Liver (tissue), 9 donors: Measurements from ENCODE around the gene NEURL1. TPM values are rescaled to one million over a fixed set of nuclear protein-coding genes. Genes with fewer than 3 reads are reported as not detected.

Experiments used
- DNase-seq: peaks from one replicate; pipeline ENCODE4 v3.0.0-alpha.2; 2017; ENCODE audit warnings: low spot score
- H3K27ac ChIP-seq, 2 donors: one replicate each; pipeline ENCODE4 v1.7.0; 2013; ENCODE audit warnings: inconsistent platforms in 2 of 2, low read length in 2 of 2, control low read depth in 1 of 2, low read depth in 1 of 2, mild to moderate bottlenecking in 1 of 2
- H3K27me3 ChIP-seq, 4 donors: one replicate each; pipeline versions ENCODE4 v1.6.1 to v1.7.0; 2013; ENCODE audit warnings: low read length in 3 of 4, inconsistent platforms in 1 of 4, mild to moderate bottlenecking in 1 of 4, moderate library complexity in 1 of 4; ENCODE audit not compliant: control insufficient read depth in 4 of 4, insufficient read depth in 4 of 4
- H3K36me3 ChIP-seq, 4 donors: one replicate each; pipeline versions ENCODE4 v1.6.1 to v1.7.0; 2013; ENCODE audit warnings: low read length in 3 of 4, mild to moderate bottlenecking in 3 of 4, low read depth in 1 of 4, moderate library complexity in 1 of 4; ENCODE audit not compliant: control insufficient read depth in 4 of 4, insufficient read depth in 3 of 4
- H3K4me1 ChIP-seq, 4 donors: one replicate each; pipeline versions ENCODE4 v1.6.1 to v1.7.0; 2013; ENCODE audit warnings: low read length in 3 of 4, mild to moderate bottlenecking in 3 of 4, moderate library complexity in 1 of 4; ENCODE audit not compliant: control insufficient read depth in 4 of 4, insufficient read depth in 4 of 4
- H3K4me3 ChIP-seq, 3 donors: one replicate each; pipeline versions ENCODE4 v1.6.1 to v1.7.0; 2013; ENCODE audit warnings: low read length in 3 of 3, control low read depth in 1 of 3, low read depth in 1 of 3, mild to moderate bottlenecking in 1 of 3
- H3K9ac ChIP-seq, 2 donors: one replicate each; pipeline ENCODE4 v1.7.0; 2013; ENCODE audit warnings: low read length in 2 of 2, mild to moderate bottlenecking in 2 of 2, moderate library complexity in 2 of 2, control low read depth in 1 of 2, low read depth in 1 of 2
- H3K9me3 ChIP-seq, 4 donors: one replicate each; pipeline versions ENCODE4 v1.6.1 to v1.7.0; 2013; ENCODE audit warnings: low read length in 3 of 4; ENCODE audit not compliant: control insufficient read depth in 4 of 4
- ATF3 ChIP-seq: IDR thresholded peaks from 2 replicates; pipeline ENCODE4 v1.6.1; 2016; ENCODE audit warnings: antibody characterized with exemption
- CTCF ChIP-seq: fragments of 150-350 bp; IDR thresholded peaks from 2 replicates; pipeline ENCODE4 v1.5.1; 2017; ENCODE audit warnings: improper control_type of control experiment, low read depth, low read length; ENCODE audit not compliant: missing input control
- EGR1 ChIP-seq, 2 donors: IDR thresholded peaks; 2 replicates each; pipeline ENCODE4 v1.6.1; 2016 to 2018; ENCODE audit warnings: antibody characterized with exemption in 2 of 2, low read depth in 2 of 2
- FOXA1 ChIP-seq: IDR thresholded peaks from 2 replicates; pipeline ENCODE4 v1.6.1; 2016; ENCODE audit warnings: antibody characterized with exemption
- FOXA2 ChIP-seq: IDR thresholded peaks from 2 replicates; pipeline ENCODE4 v1.6.1; 2016; ENCODE audit warnings: antibody characterized with exemption
- HNF4A ChIP-seq, 2 donors: conservative IDR thresholded peaks; 2 replicates each; pipeline ENCODE4 v1.6.1; 2016; ENCODE audit warnings: antibody characterized with exemption in 2 of 2, mild to moderate bottlenecking in 2 of 2
- JUND ChIP-seq, 2 donors: IDR thresholded peaks; 2 replicates each; pipeline ENCODE4 v1.6.1; 2016; ENCODE audit warnings: antibody characterized with exemption in 2 of 2
- MAX ChIP-seq: IDR thresholded peaks from 2 replicates; pipeline ENCODE4 v1.6.1; 2016; ENCODE audit warnings: antibody characterized with exemption
- NR2F2 ChIP-seq: IDR thresholded peaks from 2 replicates; pipeline ENCODE4 v1.6.1; 2016; ENCODE audit warnings: antibody characterized with exemption
- RAD21 ChIP-seq, 2 donors: IDR thresholded peaks; 2 replicates each; pipeline ENCODE4 v1.6.1; 2016; ENCODE audit warnings: antibody characterized with exemption in 2 of 2, mild to moderate bottlenecking in 2 of 2
- REST ChIP-seq: IDR thresholded peaks from 2 replicates; pipeline ENCODE4 v1.6.1; 2016; ENCODE audit warnings: antibody characterized with exemption, mild to moderate bottlenecking
- RXRA ChIP-seq, 2 donors: IDR thresholded peaks; 2 replicates each; pipeline ENCODE4 v1.6.1; 2017 to 2018; ENCODE audit warnings: antibody characterized with exemption in 2 of 2, mild to moderate bottlenecking in 1 of 2
- SP1 ChIP-seq: IDR thresholded peaks from 2 replicates; pipeline ENCODE4 v1.6.1; 2018; ENCODE audit warnings: antibody characterized with exemption, mild to moderate bottlenecking
- TAF1 ChIP-seq: conservative IDR thresholded peaks from 2 replicates; pipeline ENCODE4 v1.6.1; 2016; ENCODE audit warnings: antibody characterized with exemption, mild to moderate bottlenecking
- YY1 ChIP-seq: IDR thresholded peaks from 2 replicates; pipeline ENCODE4 v1.6.1; 2016; ENCODE audit warnings: antibody characterized with exemption, mild to moderate bottlenecking
- ZBTB33 ChIP-seq: IDR thresholded peaks from 2 replicates; pipeline ENCODE4 v1.6.1; 2016; ENCODE audit warnings: antibody characterized with exemption
- WGBS: extraction: QIAGEN DNeasy Blood & Tissue Kit; methylation state at CpG from one replicate; pipeline ENCODE4 v1.1.7; 2013; 5-methylcytosine and 5-hydroxymethylcytosine counted together
- polyA plus RNA-seq, 2 donors: library from polyadenylated mRNA; stranded (reverse) in 1 of 2; unstranded in 1 of 2; fragments of 200-250 nt in 1 of 2; fragments of >200 nt in 1 of 2; fragmentation: Nextera tagmentation in 1 of 2; extraction: Ambion mirVana in 1 of 2; gene quantifications; one replicate each; pipeline versions ENCODE4 v1.2.1 to v1.2.3, GENCODE V29; 2013 to 2015
- total RNA-seq, 2 donors: library from RNA; depleted of rRNA; stranded (reverse); fragments of >200 nt; gene quantifications; one replicate each; pipeline ENCODE4 v1.2.3, GENCODE V29; 2014
- donor health status: healthy.
- donor health status: healthy.
- donor health status: healthy.
- donor health status: healthy.
- donor health status: healthy.

Gene NEURL1
- total and polyA plus RNA-seq, 4 donors, result 0.11 to 3.9 (median 0.74) TPM

- no peaks in the 10 kb centered on the region for H3K9me3 ChIP-seq
- H3K27me3 ChIP-seq, result no peaks in the 10 kb centered on the region
- H3K9ac ChIP-seq, result no peak overlapping the region
- 98% methylated on average over 23 of the region's 23 CpGs for WGBS
- no peak overlapping the region for H3K4me3 ChIP-seq
- TF ChIP-seq RXRA (IDR thresholded peaks at IDR 0.05), result no peak
- no peak for TF ChIP-seq SP1
- no peak for TF ChIP-seq HNF4A (conservative IDR thresholded peaks at IDR 0.05)
- no peak for TF ChIP-seq CTCF
- TF ChIP-seq ATF3, result no peak
- no peak for TF ChIP-seq REST
- TF ChIP-seq FOXA1, result no peak
- no peak for TF ChIP-seq RAD21 (IDR thresholded peaks at IDR 0.05)
- TF ChIP-seq EGR1 (IDR thresholded peaks at IDR 0.05; ENCODE audit: low read depth in 2 of 2), result no peak
- TF ChIP-seq TAF1, result no peak
- no peak for TF ChIP-seq YY1
- TF ChIP-seq FOXA2, result no peak
- no peak for TF ChIP-seq NR2F2
- TF ChIP-seq JUND (IDR thresholded peaks at IDR 0.05), result no peak
- no peak for TF ChIP-seq ZBTB33
- no peak for TF ChIP-seq MAX
- H3K27ac ChIP-seq, result no peak overlapping the region
- peaks cover 0 to 5% (median 2%) of the 10 kb centered on the region in 4 donors for H3K4me1 ChIP-seq
- DNase-seq, result no peak
- H3K36me3 ChIP-seq, result peaks cover 4 to 51% (median 32%) of the 10 kb centered on the region in 4 donors
Measured at GRCh38 chr10:103447187-103447586, 46.3 kb upstream of the NEURL1 start.

GRCh38 chr10:103448746-103449145 lies 44.8 kb upstream of the NEURL1 start:
- H3K4me1 ChIP-seq, result peaks cover 0 to 5% (median 2%) of the 10 kb centered on the region in 4 donors
- no peak overlapping the region for H3K27ac ChIP-seq
- no peak overlapping the region for H3K9ac ChIP-seq
- no peak for DNase-seq
- H3K4me3 ChIP-seq, result no peak overlapping the region
- no peaks in the 10 kb centered on the region for H3K9me3 ChIP-seq
- TF ChIP-seq EGR1 (IDR thresholded peaks at IDR 0.05; ENCODE audit: low read depth in 2 of 2) (no peak), TAF1 (no peak)
- no peaks in the 10 kb centered on the region for H3K27me3 ChIP-seq
- 72% methylated on average over 1 of the region's 1 CpG for WGBS
- H3K36me3 ChIP-seq, result peaks cover 3 to 35% (median 19%) of the 10 kb centered on the region in 4 donors
